ENCODE measurements around the gene CBLB.
A peak's percentile ranks its signal among the peaks of the same experiment; 100 is the strongest.
"Not testable (repeated sequence)": the region's sequence is repeated elsewhere in the genome, so short reads cannot be mapped to it uniquely, and the experiment has no call there.

Gene CBLB

DNA sequence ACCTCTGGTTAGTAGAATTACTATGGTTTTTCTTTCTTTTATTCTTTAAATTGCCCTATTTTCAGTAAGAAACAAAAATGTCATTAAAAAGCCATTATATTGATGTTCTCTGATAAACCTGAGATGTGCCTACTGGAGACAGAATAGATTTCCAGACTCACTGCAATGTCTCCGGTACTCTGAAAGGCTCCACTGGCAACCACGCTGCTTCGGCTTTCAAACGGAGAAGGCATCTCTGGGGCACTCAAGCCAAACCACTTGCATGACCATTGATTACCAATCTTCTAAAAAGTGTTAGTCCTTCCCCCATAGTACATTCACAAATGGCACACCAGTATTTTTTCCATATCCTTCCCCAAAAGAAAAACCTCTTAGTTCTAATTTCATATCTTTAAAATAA lies 82.6 kb downstream of the CBLB start:
- DNase-seq (ENCODE audit: low read depth) = no peak

DNA sequence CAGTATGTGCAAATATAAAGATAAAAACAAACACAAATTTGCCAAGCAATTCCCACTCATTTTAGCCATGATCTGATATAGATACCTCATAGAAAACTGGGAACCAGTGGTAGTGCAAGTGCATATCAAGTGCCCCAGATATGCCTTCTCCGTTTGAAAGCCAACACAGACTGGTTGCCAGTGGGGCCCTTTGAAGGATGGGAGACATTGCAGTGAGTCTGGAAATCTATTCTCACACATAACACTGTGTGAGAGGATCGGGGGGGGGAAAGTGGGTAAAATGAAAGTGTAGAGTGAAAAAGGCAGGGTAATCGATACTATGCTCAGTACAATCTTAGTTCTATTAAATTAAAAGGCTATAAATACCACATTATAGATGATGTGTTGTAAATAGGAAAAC lies 83.0 kb downstream of the CBLB start:
- no peak for DNase-seq (ENCODE audit: low read depth)

DNA sequence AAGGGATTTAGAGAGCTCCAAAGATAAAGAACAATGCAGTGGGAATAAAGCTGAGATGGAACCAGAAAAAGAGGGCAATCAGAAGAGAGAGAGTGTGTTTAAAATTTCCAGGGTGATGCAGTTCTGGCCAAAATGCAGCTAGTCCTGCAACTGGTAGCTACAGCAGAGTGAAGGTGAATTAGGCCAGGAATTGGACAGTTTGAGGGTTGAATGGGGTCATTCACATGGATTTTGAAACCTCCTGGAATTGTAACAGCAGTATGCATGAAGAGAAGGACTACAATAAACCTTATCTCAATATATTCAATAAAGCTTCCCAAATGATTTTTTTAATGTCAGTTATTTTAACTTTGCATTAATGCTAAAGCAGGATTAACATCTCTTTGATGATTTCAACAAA lies 85.2 kb downstream of the CBLB start:
- DNase-seq (ENCODE audit: low read depth) = no peak

DNA sequence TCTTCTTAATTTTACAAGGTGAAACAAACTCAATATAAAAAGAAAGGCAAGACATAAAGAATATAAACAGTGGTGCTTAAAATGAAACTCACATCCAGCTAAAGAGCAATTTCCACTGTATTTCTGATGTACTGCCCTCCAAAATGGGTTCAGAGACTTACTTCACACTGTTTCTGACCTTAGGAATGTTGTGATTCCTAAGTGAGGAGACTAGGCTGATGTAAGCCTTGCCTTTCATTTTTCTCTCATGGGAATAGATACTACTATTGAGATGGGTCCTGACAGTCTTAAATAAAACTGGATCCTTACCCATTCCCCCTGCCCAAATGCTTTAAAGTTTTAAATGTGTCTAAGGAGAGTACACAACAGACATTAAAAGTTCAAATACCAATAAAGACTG lies 86.9 kb downstream of the CBLB start:
- no peak for DNase-seq (ENCODE audit: low read depth)

DNA sequence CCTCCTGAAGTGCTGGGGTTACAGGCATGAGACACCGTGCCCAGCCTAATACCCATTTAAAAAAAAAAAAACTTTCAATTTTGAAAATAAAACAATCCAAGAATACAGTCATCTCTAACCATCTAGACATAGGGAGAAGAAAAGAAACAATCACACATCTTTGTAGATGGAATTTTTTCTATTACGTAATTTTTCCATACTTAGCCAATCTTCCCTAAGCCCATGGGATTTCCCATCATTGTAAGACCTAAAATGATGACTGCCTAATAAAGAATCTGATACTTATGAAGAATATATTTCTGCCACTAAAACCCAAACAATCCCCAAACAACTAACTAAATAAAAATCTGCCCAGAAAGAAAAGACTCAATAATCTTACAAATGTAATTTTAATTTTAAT lies 88.7 kb downstream of the CBLB start:
- peak; percentile 16 for DNase-seq (ENCODE audit: low read depth)

DNA sequence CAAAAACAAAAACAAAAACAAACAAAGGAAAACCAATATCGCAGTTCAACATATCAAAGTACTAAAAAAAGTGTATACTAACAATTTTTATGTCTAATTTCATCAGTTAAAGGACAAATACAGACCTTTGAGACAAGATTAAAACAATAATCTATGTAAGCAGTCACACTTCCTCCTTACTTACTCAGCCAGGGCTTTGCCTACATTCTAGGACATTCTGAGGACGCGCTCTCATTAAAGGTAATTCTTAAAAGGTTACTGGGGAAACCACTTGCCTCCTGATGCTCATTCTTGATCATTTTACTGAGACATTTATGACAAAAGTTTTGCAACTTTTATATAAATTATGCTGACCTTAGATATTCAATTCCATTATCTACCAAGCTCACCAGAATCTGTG lies 93.4 kb downstream of the CBLB start:
- no peak for DNase-seq (ENCODE audit: low read depth)

DNA sequence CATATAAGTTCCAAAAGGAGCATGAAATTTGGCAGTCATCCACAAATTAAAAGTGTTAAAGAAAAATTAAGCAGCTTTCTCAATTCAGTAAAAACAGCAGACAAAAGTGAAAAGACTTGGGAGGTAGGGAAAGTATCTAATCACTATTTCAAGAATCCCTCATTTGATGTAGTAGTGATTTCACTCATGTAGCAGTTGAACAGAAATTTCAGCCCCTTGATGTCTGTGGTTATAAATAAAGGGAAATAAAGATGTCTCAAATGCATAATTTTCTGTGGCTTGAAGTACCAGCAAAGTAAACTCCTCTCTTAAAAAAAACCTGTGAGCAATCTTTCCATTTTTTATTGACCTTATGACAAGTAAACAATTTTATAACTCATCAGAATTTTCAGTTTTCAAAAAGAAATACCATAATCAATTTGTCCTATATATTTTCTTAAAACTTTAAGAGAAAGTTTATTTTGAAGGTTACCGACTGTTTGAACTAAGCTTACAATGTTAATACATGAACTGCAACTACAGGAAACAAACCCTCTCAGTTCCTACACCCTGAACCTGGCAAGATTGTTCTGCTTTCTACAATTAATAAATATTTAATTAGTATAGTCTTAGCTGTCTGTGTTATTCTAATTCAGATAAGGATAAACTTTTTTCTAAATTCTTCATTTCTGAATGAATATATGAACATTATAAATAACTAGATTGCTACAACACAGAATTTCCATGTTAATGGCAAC lies 94.2 kb downstream of the CBLB start:
- no peak for DNase-seq (ENCODE audit: low read depth)

DNA sequence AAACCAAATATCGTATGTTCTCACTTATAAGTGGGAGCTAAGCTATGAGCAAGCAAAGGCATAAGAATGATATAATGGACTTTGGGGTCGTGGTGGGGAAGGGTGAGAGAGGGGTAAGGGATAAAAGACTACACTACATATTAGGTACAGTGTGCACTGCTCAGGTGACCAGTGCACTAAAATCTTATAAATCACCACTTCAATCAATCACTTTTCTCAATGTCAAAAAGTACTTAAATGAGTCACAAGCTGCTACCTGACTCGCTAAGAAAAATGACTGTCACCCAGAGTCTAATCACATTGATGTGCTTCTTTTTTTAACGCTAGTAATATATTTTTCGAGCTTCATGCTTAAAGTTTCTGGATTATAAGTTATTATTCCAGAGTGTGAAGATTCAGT lies 95.5 kb downstream of the CBLB start:
- no peak for DNase-seq (ENCODE audit: low read depth)

DNA sequence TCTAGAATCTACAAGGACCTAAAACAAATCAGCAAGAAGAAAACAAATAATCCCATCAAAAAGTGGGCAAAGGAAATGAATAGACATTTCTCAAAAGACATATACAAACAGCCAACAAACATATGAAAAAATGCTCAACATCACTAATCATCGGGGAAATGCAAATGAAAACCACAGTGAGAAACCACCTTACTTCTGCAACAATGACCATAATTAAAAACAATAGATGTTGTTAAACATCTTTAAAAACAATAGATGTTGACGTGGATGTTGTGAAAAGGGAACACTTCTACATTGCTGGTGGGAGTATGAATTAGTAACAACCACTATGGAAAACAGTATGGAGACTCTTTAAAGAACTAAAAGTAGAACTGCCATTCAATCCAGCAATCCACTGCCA lies 96.2 kb downstream of the CBLB start:
- DNase-seq (ENCODE audit: low read depth) = no peak

DNA sequence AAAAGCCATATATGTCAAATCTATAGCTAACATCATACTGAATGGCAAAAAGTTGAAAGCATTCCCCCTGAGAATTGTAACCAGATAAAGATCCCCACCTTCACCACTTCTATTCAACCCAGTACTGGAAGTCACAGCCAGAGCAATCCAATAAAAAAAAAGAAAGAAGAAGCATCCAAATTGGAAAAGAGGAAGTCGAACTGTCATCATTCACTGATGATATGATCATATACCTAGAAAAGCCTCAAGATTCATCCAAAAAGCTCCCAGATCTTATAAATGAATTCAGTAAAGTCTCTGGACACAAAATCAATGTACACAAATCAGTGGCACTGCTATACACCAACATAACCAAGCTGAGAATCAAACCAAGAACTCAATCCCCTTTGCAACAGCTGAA lies 97.4 kb downstream of the CBLB start:
- DNase-seq (ENCODE audit: low read depth) = no peak

DNA sequence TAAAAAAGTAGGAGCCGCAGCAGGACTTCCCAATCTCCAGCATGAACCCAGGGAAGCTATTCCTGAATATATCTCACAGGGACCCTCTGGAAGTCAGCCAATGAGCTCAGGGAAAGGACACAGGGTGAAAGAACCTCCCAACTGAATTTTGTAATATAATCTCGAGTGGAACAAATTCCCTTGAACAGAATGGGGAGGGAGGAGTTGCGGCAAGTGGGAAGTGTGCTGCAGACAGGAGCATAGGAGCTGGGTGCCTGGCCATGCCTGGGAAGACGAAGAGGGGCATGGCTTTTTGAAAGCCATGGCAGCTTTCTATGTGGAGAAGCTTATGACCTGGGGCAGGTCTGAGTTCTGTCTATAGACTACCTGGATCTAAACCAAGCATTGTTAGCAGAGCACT lies 98.4 kb downstream of the CBLB start:
- no peak for DNase-seq (ENCODE audit: low read depth)

DNA sequence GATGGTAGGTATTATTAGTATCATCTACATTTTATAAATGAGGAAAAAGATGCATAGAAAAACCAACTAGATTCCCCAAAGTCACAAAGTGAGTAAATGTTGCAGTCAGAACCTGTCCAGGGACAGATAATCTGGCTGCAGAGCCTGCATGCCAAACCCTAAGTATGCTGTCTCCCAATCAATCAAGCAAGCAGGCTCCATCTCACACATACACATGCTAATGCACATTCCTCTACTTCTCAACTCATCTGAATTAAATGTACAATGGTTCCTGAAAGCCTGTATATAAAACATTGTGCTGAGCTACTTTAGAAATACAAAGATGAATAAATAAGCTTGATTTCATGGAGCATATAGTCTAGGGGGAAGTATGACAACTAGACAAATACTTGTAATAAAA lies 101.0 kb downstream of the CBLB start:
- DNase-seq (ENCODE audit: low read depth) = no peak

DNA sequence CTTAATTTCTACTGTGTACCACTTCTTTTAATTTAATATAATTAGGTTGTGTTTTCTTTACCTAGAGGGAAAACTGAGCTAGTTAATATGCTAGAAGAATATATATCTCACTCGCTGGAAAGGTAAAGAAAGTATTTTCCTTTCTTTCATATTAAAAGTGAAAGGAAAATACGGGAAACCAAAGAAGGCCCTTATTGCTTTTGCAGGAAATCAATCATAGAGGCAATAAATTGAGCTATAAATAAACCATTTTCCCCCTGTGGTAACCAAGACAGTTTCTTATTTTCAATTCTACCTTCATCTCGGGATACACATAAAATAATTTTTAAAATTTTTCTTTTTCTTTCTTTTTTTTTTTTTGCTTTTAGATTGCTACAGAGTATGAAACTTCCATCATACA lies 101.6 kb downstream of the CBLB start:
- no peak for DNase-seq (ENCODE audit: low read depth)

DNA sequence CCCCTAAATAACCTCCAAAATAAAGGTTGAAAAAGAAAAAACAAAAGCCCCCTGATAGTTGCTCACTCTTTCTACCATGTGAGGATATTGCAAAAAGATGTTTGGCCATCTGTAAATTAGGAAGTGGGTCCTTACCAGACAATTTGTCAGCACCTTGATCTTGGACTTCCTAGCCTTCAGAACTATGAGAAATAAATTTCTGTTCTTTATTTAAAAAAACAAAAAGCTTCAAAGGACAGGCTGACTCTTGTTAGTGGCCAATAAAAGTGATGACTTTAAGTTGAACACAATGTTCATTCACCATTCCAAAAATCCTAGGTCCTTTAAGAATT lies 103.5 kb downstream of the CBLB start:
- no peak for DNase-seq (ENCODE audit: low read depth)

DNA sequence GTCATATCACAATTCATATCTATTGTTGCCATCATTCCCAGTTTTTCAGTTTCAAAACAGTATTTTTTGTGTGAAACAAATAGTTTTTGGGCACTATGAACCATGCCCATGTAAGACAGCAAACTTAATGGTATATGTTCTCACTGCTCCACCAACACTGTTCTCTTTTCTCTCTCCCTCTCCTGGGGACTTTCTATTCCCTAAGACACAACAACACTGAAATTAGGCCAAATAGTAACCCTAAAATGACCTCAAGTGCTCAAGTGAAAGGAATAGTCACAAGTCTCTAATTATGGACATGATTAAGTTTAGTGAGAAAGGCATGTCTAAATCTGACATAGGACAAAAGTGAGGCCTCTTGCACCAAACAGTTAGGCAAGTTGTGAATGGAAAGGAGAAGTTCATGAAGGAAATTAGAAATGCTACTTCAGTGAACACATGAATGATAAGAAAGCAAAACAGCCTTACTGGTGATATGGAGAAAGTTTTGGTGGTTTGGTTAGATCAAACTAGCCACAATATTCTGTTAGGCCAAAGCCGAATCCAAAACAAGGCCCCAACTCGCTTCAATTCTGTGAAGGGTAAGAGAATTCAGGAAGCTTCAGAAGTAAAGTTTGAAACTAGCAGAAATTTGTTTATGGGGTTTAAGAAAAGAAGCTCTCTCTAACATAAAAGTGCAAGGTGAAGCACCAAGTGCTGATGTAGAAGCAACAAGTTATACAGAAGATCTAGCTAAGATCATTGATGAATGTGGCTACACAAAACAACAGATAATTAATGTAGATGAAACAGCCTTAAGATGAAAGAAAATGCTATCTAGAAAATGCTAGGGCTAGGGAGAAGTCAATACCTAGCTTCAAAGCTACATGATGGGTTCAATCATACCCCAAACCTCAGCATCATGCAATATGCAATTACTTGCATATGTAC lies 104.2 kb downstream of the CBLB start:
- DNase-seq (ENCODE audit: low read depth) = no peak

DNA sequence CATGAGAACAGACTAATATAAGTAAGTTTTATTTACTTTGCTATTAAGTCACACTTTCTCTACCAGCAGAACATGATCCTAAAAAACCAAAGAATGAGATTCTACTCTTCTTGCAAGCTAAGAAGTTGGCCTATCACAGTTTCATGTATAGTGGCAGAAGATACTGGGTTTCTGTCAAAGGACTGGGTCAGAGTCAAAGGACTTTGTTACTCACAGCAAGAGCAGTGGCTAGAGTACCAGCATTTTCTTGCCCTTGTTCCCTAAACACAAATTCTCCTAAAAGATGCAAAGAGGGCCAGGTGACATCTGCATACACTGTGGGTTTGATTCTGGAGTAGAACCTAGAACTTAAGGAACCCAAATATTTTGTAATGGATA lies 105.2 kb downstream of the CBLB start:
- no peak for DNase-seq (ENCODE audit: low read depth)

DNA sequence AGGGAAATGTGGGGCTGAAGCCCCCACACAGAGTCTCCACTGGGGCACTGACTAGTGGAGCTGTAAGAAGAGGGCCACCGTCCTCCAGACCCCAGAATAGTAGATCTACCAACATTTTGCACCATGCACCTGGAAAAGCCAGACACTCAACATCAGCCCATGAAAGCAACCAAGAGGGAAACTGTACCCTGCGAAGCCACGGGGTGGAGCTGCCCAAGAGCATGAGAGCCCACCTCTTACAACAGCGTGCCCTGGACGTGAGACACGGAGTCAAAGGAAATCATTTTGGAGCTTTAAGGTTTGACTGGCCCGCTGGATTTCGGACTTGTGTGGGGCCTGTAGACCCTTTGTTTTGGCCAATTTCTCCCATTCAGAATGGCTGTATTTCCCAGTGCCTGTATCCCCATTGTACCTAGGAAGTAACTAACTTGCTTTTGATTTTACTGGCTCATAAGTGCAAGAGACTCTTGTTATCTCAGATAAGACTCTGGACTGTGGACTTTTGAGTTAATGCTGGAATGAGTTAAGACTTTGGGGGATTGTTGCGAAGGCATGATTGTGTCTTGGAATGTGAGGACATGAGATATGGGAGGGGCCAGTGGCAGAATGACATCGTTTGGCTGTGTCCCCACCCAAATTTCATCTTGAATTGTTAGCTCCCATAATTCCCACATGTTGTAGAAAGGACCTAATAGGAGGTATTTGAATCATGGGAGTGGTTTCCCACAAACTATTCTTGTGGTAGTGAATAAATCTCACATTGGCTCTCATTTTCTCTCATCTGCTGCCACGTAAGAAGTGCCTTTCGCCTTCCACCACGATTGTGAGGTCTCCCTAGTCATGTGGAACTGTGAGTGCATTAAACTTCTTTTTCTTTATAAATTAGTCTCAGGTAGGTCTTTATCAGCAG lies 105.8 kb downstream of the CBLB start:
- no peak for DNase-seq (ENCODE audit: low read depth)

DNA sequence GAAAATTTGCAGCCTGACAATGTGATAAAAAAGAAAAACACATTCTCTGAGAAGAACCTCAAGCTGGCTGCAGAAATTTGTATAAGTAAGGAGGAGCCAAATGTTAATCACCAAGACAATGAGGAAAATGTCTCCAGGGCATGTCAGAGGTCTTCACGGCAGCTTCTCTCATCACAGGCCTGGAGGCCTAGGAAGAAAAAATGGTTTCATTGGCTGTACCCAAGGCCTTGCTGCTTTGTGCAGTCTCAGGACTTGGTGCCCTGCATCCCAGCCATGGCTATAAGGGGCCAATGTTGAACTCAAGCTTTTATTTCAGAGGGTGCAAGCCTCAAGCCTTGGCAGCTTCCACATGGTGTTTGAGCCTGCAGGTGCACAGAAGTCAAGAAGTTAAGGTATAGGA lies 106.6 kb downstream of the CBLB start:
- not testable (repeated sequence) for DNase-seq (ENCODE audit: low read depth)

DNA sequence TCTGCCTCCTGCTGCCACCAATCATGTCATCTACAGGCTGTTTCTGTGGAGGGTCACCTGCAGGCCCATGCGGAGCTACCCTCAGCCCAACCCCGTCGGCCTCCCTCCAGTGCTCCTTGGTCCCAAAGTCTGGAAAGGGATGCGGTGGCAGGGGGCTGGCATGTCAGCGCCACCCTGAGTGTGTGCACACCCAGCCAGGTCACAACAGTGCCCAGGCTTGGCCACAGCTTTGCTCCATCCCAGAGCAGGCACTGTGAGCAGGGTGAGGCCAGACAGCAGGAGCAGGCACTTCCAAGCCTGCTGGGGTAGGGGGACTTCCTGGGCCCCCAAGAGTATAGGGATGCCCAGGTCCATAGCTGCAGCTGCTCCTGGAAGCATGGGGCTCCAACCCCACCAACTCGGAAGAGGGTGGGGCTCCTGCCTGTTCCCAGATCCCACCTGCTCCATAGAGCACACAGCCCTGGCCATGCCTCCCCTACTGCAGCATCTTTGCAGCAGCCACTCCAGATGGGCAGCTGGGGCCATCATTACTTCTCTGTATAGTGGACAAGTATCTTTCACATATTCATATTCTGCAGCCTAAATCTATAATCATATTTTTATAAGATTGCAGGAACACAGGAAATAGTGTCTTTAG lies 109.3 kb downstream of the CBLB start:
- no peak for DNase-seq (ENCODE audit: low read depth)

DNA sequence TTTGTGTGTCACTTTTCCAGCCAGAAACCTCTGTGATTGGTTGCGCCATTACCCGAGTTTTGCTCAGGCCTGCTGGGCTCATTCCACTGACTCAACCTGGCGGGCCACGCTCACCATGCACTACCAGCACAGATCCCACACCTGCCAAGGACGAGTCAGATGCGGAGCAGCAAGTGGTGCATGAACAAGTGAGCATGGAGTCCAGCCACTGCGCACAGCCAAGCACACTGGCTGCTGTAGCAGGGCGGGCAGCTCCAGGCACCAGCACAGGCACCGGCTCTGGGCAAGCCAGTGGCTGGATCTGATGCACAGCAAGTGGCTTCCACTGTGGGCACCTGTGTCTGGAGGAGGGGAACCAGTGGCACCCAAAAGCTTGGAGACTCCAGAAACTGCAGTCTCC lies 110.4 kb downstream of the CBLB start:
- DNase-seq (ENCODE audit: low read depth) = no peak

DNA sequence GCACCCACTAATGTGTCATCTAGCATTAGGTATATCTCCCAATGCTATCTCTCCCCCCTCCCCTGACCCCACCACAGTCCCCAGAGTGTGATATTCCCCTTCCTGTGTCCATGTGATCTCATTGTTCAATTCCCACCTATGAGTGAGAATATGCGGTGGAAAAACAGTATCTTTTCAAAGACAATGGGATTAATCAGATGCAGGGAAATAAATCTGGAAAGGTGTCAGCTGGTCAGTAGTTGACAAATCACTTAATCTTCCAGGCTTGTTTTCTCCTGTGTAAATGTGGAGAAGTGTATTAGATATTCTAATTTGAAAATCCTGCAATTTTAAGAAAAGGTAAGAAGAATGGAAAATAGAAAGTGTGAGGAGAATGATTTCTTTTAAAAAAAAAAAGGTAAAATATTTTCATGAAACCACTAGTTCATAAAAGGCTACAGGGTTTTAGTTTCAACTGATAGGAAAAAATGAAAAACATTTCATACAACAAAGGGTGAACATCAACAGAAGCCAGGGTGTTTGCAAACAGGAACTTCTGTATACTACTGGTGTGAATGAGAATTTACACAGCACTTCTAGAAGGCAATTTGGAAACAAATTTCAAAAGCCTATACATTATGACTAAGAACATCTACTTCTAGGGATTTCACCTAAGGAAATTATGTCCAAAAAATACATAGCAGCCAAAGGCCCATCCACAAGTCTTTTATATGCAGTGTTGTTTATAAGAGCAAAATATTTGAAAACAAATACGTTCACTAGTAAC lies 113.5 kb downstream of the CBLB start:
- DNase-seq (ENCODE audit: low read depth) = no peak

Measured in GM04504 (cell line).